ENCODE data around the gene CYP4A22. TPM values are rescaled to one million over a fixed set of nuclear protein-coding genes. Genes with fewer than 3 reads are reported as not detected.
"Not testable (repeated sequence)": the region's sequence is repeated elsewhere in the genome, so short reads cannot be mapped to it uniquely, and the experiment has no call there.

CYP4A22 gene, protein sequence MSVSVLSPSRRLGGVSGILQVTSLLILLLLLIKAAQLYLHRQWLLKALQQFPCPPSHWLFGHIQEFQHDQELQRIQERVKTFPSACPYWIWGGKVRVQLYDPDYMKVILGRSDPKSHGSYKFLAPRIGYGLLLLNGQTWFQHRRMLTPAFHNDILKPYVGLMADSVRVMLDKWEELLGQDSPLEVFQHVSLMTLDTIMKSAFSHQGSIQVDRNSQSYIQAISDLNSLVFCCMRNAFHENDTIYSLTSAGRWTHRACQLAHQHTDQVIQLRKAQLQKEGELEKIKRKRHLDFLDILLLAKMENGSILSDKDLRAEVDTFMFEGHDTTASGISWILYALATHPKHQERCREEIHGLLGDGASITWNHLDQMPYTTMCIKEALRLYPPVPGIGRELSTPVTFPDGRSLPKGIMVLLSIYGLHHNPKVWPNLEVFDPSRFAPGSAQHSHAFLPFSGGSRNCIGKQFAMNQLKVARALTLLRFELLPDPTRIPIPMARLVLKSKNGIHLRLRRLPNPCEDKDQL
- total RNA-seq: not detected in 2 replicates

DNA sequence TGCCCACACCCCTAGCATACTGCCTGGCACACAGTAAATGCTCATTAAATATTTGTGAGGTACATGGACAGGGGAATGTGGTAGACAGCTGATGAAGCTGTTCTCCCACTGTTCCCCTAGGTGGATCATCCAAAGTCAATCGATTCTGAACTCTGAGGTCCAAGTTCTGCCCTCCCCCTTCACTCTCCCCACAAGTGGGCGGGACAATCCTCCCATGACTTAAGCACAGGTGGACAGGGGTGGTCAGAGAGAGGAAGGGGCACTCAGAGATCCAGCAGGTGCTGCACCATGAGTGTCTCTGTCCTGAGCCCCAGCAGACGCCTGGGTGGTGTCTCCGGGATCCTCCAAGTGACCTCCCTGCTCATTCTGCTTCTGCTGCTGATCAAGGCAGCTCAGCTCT is at the start of gene CYP4A22:
TSS of gene CYP4A22 (plus strand) at position 244 of the 400 bp plus-strand sequence. CDS start at position 289, 45 bp downstream.
- H3K4me1 Mint-ChIP-seq (ENCODE audit: low read depth): no peaks in the 10 kb centered on the region
- H3K27me3 Mint-ChIP-seq (ENCODE audit: low read depth): peaks cover 4% of the 10 kb centered on the region
- H3K36me3 Mint-ChIP-seq (ENCODE audit: low read depth): no peaks in the 10 kb centered on the region
- H3K4me3 Mint-ChIP-seq (ENCODE audit: low read depth): no peak within 1 kb of the TSS
- no peaks in the 10 kb centered on the region for H3K9me3 Mint-ChIP-seq
- no peak for DNase-seq (ENCODE audit: low spot score)
- no peak within 1 kb of the TSS for H3K27ac Mint-ChIP-seq
- intact Hi-C loops (cut with micrococcal nuclease): no loop called here

DNA sequence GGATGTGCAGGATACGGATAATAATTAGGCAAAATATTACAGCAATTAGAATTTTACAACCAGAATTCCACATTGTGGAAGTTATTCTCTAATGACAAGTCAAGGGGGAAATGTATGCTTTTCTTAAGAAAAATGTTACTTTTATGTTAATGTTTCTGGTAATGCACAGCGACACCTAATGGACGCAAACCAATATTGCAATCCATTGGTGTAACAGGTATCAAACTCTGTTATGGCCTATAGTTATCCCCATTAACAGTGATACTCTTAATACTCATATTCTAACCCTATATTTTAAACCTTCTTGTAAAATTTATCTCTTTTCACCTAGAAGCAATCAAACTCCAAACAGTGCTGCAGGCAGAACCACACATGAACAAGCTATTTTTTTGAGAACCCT is 47.9 kb upstream of the CYP4A22 start:
- H3K4me3 Mint-ChIP-seq (ENCODE audit: low read depth); DNase-seq (ENCODE audit: low spot score); H3K27me3 Mint-ChIP-seq (ENCODE audit: low read depth); H3K4me1 Mint-ChIP-seq (ENCODE audit: low read depth); H3K36me3 Mint-ChIP-seq (ENCODE audit: low read depth); intact Hi-C loops (cut with micrococcal nuclease); H3K9me3 Mint-ChIP-seq; H3K27ac Mint-ChIP-seq: not testable (repeated sequence)

DNA sequence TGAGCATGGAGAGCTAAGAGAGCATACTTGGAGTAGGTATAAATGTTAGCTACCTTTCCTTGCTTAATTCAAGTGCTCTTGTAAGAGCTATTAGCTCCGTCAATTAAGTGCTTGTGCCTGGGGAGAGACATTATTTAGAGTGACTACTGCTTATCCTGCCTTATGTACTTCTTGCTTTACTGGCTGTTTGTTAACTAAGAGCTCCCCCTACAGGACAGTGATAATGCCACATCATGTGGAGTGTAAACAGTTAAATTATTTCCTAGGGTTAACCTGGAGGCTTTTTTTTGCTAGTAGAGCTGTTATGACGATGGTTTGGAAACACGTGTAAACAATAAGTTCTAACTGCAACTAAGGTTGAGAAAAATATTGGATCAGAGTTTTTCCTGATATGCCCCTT is 45.8 kb upstream of the CYP4A22 start:
- H3K4me3 Mint-ChIP-seq (ENCODE audit: low read depth); H3K27me3 Mint-ChIP-seq (ENCODE audit: low read depth); H3K9me3 Mint-ChIP-seq; intact Hi-C loops (cut with micrococcal nuclease); H3K36me3 Mint-ChIP-seq (ENCODE audit: low read depth); H3K4me1 Mint-ChIP-seq (ENCODE audit: low read depth); H3K27ac Mint-ChIP-seq; DNase-seq (ENCODE audit: low spot score): not testable (repeated sequence)

DNA sequence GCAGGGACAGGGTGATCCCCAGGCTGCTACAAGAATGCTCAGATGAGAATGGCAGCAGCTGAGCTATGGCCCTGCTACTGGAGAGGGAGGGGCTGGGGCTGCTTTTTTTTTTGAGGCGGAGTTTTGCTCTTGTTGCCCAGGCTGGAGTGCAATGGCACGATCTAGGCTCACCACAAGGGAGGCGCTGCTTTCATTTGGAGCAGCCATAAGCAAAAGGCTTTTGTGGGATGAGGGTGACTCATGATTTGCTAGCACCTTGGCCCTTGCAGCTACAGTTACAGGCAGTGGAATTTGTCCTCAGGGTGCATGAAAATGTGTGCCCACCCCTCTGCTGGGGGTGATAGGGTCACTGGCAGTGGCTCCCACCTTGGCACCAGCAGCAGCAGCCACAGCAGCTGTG is 32.4 kb upstream of the CYP4A22 start:
- no peak overlapping the region for H3K27ac Mint-ChIP-seq
- DNase-seq (ENCODE audit: low spot score): no peak
- no peaks in the 10 kb centered on the region for H3K36me3 Mint-ChIP-seq (ENCODE audit: low read depth)
- no peaks in the 10 kb centered on the region for H3K4me1 Mint-ChIP-seq (ENCODE audit: low read depth)
- peaks cover 2% of the 10 kb centered on the region for H3K27me3 Mint-ChIP-seq (ENCODE audit: low read depth)
- no peak overlapping the region for H3K4me3 Mint-ChIP-seq (ENCODE audit: low read depth)
- peaks cover 11% of the 10 kb centered on the region for H3K9me3 Mint-ChIP-seq
- intact Hi-C loops (cut with micrococcal nuclease): no loop called here

DNA sequence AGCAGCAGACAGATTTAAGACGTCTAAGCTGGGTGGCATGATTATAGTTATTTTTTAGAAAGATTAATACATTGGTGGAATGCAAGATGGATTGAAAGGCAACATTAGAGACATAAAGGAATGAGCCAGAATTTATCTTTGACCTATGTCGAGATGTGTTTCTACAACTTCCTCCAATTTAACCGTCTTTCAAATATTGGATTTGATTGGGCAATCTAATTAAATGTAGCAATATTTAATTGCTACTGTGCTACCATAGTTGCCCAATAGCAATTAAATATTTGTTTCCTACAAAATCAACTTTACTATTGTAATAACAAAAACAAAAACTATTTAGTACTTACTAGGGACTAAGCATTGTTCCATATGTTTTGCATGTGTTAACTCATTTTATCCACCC is 30.4 kb upstream of the CYP4A22 start:
- H3K27ac Mint-ChIP-seq: no peak overlapping the region
- peaks cover 2% of the 10 kb centered on the region for H3K27me3 Mint-ChIP-seq (ENCODE audit: low read depth)
- intact Hi-C loops (cut with micrococcal nuclease): no loop called here
- no peak overlapping the region for H3K4me3 Mint-ChIP-seq (ENCODE audit: low read depth)
- no peaks in the 10 kb centered on the region for H3K4me1 Mint-ChIP-seq (ENCODE audit: low read depth)
- H3K36me3 Mint-ChIP-seq (ENCODE audit: low read depth): no peaks in the 10 kb centered on the region
- H3K9me3 Mint-ChIP-seq: peaks cover 11% of the 10 kb centered on the region
- DNase-seq (ENCODE audit: low spot score): no peak

DNA sequence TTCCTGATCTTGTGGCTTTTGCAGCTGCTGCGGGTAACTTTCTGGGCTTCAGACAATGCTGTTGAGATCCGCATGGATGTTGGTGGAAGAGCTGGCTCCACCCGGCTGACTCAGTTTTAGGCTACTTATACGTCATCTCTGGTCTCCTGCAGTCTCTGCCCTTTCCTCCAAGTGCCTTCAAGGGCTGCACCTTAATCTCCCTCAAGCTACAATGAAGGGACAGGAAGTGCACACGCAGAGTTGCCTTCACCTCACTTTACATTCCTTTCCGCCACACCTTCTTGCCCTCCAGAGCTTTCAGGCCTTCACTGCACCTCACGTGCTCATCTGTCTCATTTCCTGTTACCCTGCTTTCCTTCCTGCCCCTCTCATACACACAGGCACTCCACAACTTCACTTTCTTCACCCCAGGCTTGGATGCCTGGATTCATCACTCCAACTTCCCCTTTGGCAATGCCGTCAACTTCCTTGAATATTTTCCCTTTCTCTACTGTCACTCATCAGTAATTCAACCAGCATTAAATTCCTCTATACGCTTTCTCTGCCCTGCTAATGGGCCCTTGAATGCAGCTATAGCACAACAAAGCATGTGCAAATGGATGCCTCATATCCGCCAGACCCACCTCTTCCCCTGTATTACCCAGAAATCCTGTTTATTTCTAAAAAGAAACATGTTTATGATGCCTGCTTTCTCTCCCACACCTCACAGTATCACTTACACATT is 29.2 kb upstream of the CYP4A22 start:
- intact Hi-C loops (cut with micrococcal nuclease); H3K4me3 Mint-ChIP-seq (ENCODE audit: low read depth); H3K9me3 Mint-ChIP-seq; H3K36me3 Mint-ChIP-seq (ENCODE audit: low read depth); H3K27me3 Mint-ChIP-seq (ENCODE audit: low read depth); H3K4me1 Mint-ChIP-seq (ENCODE audit: low read depth); DNase-seq (ENCODE audit: low spot score); H3K27ac Mint-ChIP-seq: not testable (repeated sequence)

DNA sequence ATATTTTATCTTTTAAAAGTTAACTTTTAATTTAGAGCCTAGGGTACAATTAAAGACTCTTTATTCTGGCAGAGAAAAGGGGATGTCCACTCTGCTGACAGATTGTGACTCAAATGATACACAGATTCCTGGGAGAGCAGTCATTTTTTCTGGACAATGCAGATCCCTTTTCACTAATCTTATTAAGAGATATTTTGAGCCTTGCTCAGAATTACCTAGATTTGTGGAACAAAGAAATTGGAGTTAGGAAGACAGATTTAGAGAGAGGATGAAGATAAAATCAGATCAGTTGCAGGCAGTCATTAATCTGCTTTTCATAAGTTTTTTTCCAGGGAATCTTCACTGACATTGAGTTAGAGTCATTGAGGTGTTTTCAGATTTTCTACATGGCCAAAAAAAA is 27.8 kb upstream of the CYP4A22 start:
- intact Hi-C loops (cut with micrococcal nuclease); H3K36me3 Mint-ChIP-seq (ENCODE audit: low read depth); H3K4me3 Mint-ChIP-seq (ENCODE audit: low read depth); H3K27me3 Mint-ChIP-seq (ENCODE audit: low read depth); H3K9me3 Mint-ChIP-seq; H3K27ac Mint-ChIP-seq; DNase-seq (ENCODE audit: low spot score); H3K4me1 Mint-ChIP-seq (ENCODE audit: low read depth): not testable (repeated sequence)

DNA sequence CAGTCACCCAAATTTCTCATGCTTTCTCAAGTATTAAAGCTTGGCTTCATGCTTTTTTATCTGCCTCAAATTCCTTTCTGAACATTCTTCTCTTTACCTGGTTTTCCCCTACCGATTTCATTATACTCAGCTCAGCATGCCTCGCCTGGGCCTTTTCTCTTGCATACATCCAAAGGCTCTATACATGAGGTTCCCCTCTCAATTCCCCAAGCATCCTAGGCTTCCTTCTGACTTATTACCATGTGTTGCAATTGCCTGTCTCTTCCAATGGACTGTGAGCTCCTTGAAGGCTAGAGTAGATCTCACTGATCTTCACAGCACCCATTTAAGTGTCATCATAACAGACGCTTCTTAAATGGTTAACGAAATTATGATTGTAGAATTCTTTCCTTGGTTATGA is 24.1 kb upstream of the CYP4A22 start:
- Mint-ChIP-seq H3K4me3 (ENCODE audit: low read depth) (no peak overlapping the region), H3K36me3 (ENCODE audit: low read depth) (no peaks in the 10 kb centered on the region), H3K9me3 (no peaks in the 10 kb centered on the region), H3K27ac (no peak overlapping the region), H3K27me3 (ENCODE audit: low read depth) (peaks cover 2% of the 10 kb centered on the region), H3K4me1 (ENCODE audit: low read depth) (no peaks in the 10 kb centered on the region)
- no peak for DNase-seq (ENCODE audit: low spot score)
- intact Hi-C loops (cut with micrococcal nuclease): no loop called here

DNA sequence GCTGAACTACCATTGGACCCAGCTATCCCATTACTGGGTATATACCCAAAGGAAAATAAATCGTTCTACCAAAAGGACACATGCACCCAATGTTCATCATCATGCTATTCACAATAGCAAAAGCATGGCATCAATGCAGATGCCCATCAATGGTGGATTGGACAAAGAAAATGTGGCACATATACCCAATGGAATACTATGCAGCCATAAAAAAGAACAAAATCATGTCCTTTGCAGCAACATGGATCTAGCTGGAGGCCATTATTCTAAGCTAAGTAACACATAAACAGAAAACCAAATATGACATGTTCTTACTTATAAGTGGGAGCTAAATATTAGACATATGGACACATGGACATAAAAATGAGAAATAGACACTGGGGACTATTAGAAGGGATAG is 16.2 kb upstream of the CYP4A22 start:
- H3K36me3 Mint-ChIP-seq (ENCODE audit: low read depth); intact Hi-C loops (cut with micrococcal nuclease); H3K27me3 Mint-ChIP-seq (ENCODE audit: low read depth); H3K4me3 Mint-ChIP-seq (ENCODE audit: low read depth); H3K9me3 Mint-ChIP-seq; H3K4me1 Mint-ChIP-seq (ENCODE audit: low read depth); DNase-seq (ENCODE audit: low spot score); H3K27ac Mint-ChIP-seq: not testable (repeated sequence)

DNA sequence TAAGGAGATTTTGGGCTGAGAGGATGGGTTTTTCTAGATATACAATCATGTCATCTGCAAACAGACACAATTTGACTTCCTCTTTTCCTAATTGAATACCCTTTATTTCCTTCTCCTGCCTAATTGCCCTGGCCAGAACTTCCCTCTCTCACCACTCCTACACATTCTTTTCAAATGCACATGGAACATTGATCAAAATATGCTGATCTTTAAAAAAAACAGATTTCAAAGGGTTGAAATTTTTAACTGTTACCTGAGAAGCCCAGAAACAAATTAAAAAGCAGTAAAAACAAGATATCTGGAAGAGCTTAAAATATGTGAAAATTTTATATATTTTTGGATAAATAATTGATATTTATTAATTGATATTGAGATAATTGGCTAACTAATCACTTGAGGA is 12.4 kb upstream of the CYP4A22 start:
- H3K4me1 Mint-ChIP-seq (ENCODE audit: low read depth); H3K27ac Mint-ChIP-seq; H3K9me3 Mint-ChIP-seq; DNase-seq (ENCODE audit: low spot score); H3K4me3 Mint-ChIP-seq (ENCODE audit: low read depth); H3K36me3 Mint-ChIP-seq (ENCODE audit: low read depth); H3K27me3 Mint-ChIP-seq (ENCODE audit: low read depth); intact Hi-C loops (cut with micrococcal nuclease): not testable (repeated sequence)

DNA sequence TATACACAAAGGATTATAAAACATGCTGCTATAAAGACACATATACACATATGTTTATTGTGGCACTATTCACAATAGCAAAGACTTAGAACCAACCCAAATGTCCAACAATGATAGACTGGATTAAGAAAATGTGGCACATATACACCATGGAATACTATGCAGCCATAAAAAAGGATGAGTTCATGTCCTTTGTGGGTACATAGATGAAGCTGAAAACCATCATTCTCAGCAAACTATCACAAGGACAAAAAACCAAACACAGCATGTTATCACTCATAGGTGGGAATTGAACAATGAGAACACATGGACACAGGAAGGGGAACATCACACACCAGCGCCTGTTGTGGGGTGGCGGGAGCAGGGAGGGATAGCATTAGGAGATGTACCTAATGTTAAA is 10.2 kb upstream of the CYP4A22 start:
- intact Hi-C loops (cut with micrococcal nuclease); H3K27me3 Mint-ChIP-seq (ENCODE audit: low read depth); H3K36me3 Mint-ChIP-seq (ENCODE audit: low read depth); H3K27ac Mint-ChIP-seq; H3K4me1 Mint-ChIP-seq (ENCODE audit: low read depth); H3K4me3 Mint-ChIP-seq (ENCODE audit: low read depth); H3K9me3 Mint-ChIP-seq; DNase-seq (ENCODE audit: low spot score): not testable (repeated sequence)

DNA sequence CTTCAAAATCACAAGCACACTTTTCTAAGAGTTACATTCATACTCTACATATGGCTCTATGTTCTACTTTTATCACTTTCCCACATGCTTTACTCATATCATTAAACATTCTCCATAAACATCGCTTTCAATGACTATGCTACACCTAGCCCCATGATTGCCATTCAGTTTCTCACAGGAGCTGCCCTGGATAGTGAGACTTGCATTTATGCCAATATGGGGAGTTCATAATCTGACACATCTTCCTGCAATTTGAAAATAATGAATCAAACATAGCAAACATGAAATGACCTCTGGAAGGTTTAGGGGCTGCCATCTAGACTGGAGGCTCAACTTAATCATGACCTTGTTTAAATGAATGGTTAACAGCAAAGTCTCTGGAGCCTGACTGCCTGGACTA is 9.0 kb upstream of the CYP4A22 start:
- Mint-ChIP-seq H3K36me3 (ENCODE audit: low read depth) (no peaks in the 10 kb centered on the region), H3K4me1 (ENCODE audit: low read depth) (no peaks in the 10 kb centered on the region), H3K27me3 (ENCODE audit: low read depth) (peaks cover 7% of the 10 kb centered on the region), H3K4me3 (ENCODE audit: low read depth) (no peak overlapping the region), H3K9me3 (no peaks in the 10 kb centered on the region), H3K27ac (no peak overlapping the region)
- intact Hi-C loops (cut with micrococcal nuclease): no loop called here
- no peak for DNase-seq (ENCODE audit: low spot score)

DNA sequence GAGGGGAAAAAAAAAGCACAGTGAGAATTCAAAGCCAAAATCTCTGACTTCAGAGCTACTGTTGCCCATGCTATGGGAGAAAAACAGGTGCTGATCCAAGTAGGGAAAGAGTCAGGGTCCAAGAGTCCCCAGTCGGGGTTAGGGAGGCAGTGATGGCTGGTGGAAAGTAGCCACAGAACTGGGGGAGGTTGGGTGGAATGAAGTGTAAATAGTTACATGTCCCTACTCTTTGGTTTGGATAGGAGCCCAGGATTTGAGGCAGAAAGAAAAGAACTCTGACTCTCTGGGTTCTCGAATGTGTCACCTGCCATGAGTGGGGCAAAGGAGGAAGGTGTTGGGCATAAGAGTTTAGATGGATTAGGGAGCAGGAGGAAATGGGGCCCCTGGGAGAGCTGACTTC is 8.4 kb upstream of the CYP4A22 start:
- H3K4me1 Mint-ChIP-seq (ENCODE audit: low read depth); H3K36me3 Mint-ChIP-seq (ENCODE audit: low read depth); H3K9me3 Mint-ChIP-seq; H3K27ac Mint-ChIP-seq; H3K4me3 Mint-ChIP-seq (ENCODE audit: low read depth); intact Hi-C loops (cut with micrococcal nuclease); H3K27me3 Mint-ChIP-seq (ENCODE audit: low read depth); DNase-seq (ENCODE audit: low spot score): not testable (repeated sequence)

Data from activated T-helper 2 cell treated with anti-CD3 and anti-CD28 coated beads, Interferon-gamma antibody, Interleukin-2, Interleukin-4, amounts not matched to agents 10 μg/mL and 5 μg/mL and 100 μg/mL, durations not matched to agents 14 hours and 24 hours and 36 hours (primary cell).